ENCODE data around the gene OSBPL2.

OSBPL2 gene

DNA sequence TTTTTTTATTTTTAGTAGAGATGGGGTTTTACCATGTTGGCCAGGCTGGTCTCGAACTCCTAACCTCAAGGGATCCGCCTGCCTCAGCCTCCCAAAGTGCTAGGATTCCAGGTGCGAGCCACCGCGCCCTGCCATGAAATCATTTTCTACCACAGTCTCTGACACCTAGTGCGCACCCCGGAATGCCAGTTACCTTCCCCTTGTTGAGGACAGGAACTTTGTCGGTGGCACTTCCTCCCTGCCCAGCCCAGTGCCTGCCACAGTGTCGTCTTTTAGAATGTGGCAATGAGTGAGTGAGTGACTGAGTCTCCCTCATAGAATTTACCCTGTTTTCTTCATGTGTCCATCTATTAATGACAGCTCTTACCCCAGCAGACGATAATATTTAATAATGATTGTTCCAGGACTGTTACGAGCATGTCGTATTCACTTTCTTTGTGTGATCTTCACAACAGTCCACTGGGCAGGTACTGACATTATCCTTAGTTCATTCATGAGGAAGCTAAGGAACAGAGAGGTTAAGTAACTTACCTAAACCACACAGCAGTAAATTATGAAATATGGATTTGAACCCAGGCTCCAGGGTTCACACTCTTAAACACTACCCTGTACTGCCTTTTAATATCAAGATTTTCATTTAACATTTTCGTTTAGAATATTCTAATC lies 1.8 kb downstream of the OSBPL2 start:
- Histone ChIP-seq H3K36me3 (ENCODE audit: insufficient read depth, low read length) (peaks cover 4% of the 10 kb centered on the region), H3K27me3 (ENCODE audit: control insufficient read depth, insufficient read depth, low read length) (peaks cover 9% of the 10 kb centered on the region), H3K9ac (ENCODE audit: low read depth, low read length) (no peak overlapping the region), H3K4me2 (ENCODE audit: low read length) (peak overlapping the region; percentile 7), H3K4me1 (ENCODE audit: control insufficient read depth, insufficient read depth, low read length) (peaks cover 4% of the 10 kb centered on the region), H3K4me3 (ENCODE audit: low read length) (no peak overlapping the region), H3K9me3 (replicated peaks; ENCODE audit: low read length) (no peaks in the 10 kb centered on the region)

GRCh38 chr20:62241506-62241905 lies 3.2 kb downstream of the OSBPL2 start:
- Histone ChIP-seq H3K27me3 (ENCODE audit: control insufficient read depth, insufficient read depth, low read length) (no peaks in the 10 kb centered on the region), H3K4me2 (ENCODE audit: low read length) (no peak overlapping the region), H3K9me3 (replicated peaks; ENCODE audit: low read length) (no peaks in the 10 kb centered on the region), H3K9ac (ENCODE audit: low read depth, low read length) (no peak overlapping the region), H3K4me1 (ENCODE audit: control insufficient read depth, insufficient read depth, low read length) (peaks cover 4% of the 10 kb centered on the region), H3K4me3 (ENCODE audit: low read length) (no peak overlapping the region), H3K36me3 (ENCODE audit: insufficient read depth, low read length) (peaks cover 4% of the 10 kb centered on the region)

- Histone ChIP-seq H3K4me1 (ENCODE audit: control insufficient read depth, insufficient read depth, low read length) (peaks cover 4% of the 10 kb centered on the region), H3K4me3 (ENCODE audit: low read length) (no peak overlapping the region)
These were observed 3.9 kb downstream of the OSBPL2 start for GRCh38 chr20:62242176-62242575.

DNA sequence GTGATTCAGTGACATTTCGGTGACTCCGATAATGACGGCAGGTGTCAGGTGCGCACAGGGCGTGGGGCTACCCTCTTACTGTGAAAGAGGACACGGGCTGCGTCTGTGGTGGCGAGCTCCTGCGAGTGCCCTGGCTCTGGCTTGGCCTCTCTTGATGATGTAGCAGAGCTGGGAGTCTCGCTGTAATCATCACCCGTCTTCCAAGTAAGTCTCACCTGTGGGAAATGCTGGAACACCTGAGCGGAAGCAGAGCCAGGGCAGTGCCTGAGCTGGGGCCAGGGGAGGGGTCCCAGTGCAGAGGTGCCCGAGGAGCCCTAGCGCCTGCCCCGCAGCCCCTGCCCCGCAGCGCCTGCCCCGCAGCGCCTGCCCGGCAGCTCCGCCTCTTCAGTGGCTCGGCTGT lies 4.8 kb downstream of the OSBPL2 start:
- Histone ChIP-seq H3K4me1 (ENCODE audit: control insufficient read depth, insufficient read depth, low read length) (peaks cover 4% of the 10 kb centered on the region), H3K9me3 (replicated peaks; ENCODE audit: low read length) (no peaks in the 10 kb centered on the region), H3K4me3 (ENCODE audit: low read length) (no peak overlapping the region), H3K9ac (ENCODE audit: low read depth, low read length) (no peak overlapping the region), H3K27me3 (ENCODE audit: control insufficient read depth, insufficient read depth, low read length) (no peaks in the 10 kb centered on the region), H3K4me2 (ENCODE audit: low read length) (no peak overlapping the region), H3K36me3 (ENCODE audit: insufficient read depth, low read length) (peaks cover 4% of the 10 kb centered on the region)

More at GRCh38 chr20:62242176-62242575, 3.9 kb downstream of the OSBPL2 start:
- Histone ChIP-seq H3K4me2 (ENCODE audit: low read length) (no peak overlapping the region), H3K9me3 (replicated peaks; ENCODE audit: low read length) (no peaks in the 10 kb centered on the region), H3K36me3 (ENCODE audit: insufficient read depth, low read length) (peaks cover 4% of the 10 kb centered on the region), H3K27me3 (ENCODE audit: control insufficient read depth, insufficient read depth, low read length) (no peaks in the 10 kb centered on the region), H3K9ac (ENCODE audit: low read depth, low read length) (no peak overlapping the region)

- Histone ChIP-seq H3K4me1 (ENCODE audit: control insufficient read depth, insufficient read depth, low read length) (peaks cover 4% of the 10 kb centered on the region), H3K27me3 (ENCODE audit: control insufficient read depth, insufficient read depth, low read length) (no peaks in the 10 kb centered on the region), H3K4me2 (ENCODE audit: low read length) (no peak overlapping the region), H3K36me3 (ENCODE audit: insufficient read depth, low read length) (peaks cover 4% of the 10 kb centered on the region), H3K9ac (ENCODE audit: low read depth, low read length) (no peak overlapping the region), H3K9me3 (replicated peaks; ENCODE audit: low read length) (no peaks in the 10 kb centered on the region), H3K4me3 (ENCODE audit: low read length) (no peak overlapping the region)
These were observed 5.7 kb downstream of the OSBPL2 start for GRCh38 chr20:62243906-62244515.

DNA sequence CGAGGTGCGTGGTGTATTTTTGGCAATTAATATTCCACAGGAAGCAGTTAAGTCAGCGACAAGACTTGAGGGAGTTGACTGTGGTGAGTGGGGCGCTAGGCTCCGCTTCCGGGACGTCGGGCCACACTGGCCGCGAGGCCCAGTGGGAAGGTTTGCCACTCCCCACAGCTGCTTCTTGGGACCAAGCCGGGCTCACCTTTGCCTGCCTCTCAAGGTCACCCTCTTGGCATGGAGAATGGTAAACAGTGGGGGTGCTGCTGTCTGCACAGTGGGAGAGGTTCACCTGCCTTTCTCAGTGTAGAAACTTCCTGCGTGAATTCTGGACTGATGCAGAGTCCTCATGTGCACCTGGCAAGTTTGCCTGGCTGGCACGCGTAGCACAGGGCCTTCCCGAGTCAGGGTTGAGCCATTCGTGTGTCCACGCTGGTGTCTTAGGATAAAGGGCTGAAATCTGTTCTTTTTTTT lies 6.4 kb downstream of the OSBPL2 start:
- no peak overlapping the region for H3K4me3 ChIP-seq (ENCODE audit: low read length)

DNA sequence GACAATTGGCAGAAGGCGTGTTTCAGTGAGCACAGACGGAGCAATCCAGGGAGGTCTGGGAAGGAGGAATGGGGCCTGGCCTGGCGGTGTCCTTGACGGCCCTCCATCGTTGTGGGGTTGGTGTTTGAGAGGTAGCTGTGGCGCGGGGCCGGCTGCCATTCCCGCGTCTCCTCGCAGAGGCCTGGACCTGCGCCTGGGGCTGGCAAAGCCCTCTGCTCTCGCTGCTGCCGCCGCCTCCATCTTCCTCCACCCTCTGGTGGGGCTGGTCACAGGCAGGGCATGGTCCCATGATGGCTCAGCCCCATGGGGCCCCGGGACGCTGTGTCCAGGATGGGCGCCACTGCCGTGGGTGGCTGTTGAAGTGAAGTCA lies 7.6 kb downstream of the OSBPL2 start:
- no peak overlapping the region for H3K4me3 ChIP-seq (ENCODE audit: low read length)
- H3K4me1 ChIP-seq (ENCODE audit: control insufficient read depth, insufficient read depth, low read length), result no peaks in the 10 kb centered on the region
- H3K9ac ChIP-seq (ENCODE audit: low read depth, low read length), result no peak overlapping the region
- no peak overlapping the region for H3K4me2 ChIP-seq (ENCODE audit: low read length)
- H3K27me3 ChIP-seq (ENCODE audit: control insufficient read depth, insufficient read depth, low read length), result no peaks in the 10 kb centered on the region
- H3K36me3 ChIP-seq (ENCODE audit: insufficient read depth, low read length), result peaks cover 4% of the 10 kb centered on the region
- H3K9me3 ChIP-seq (replicated peaks; ENCODE audit: low read length), result no peaks in the 10 kb centered on the region

More for the DNA sequence above, 6.4 kb downstream of the OSBPL2 start:
- Histone ChIP-seq H3K4me2 (ENCODE audit: low read length) (no peak overlapping the region), H3K9ac (ENCODE audit: low read depth, low read length) (no peak overlapping the region), H3K9me3 (replicated peaks; ENCODE audit: low read length) (no peaks in the 10 kb centered on the region), H3K36me3 (ENCODE audit: insufficient read depth, low read length) (peaks cover 4% of the 10 kb centered on the region), H3K27me3 (ENCODE audit: control insufficient read depth, insufficient read depth, low read length) (no peaks in the 10 kb centered on the region), H3K4me1 (ENCODE audit: control insufficient read depth, insufficient read depth, low read length) (no peaks in the 10 kb centered on the region)

DNA sequence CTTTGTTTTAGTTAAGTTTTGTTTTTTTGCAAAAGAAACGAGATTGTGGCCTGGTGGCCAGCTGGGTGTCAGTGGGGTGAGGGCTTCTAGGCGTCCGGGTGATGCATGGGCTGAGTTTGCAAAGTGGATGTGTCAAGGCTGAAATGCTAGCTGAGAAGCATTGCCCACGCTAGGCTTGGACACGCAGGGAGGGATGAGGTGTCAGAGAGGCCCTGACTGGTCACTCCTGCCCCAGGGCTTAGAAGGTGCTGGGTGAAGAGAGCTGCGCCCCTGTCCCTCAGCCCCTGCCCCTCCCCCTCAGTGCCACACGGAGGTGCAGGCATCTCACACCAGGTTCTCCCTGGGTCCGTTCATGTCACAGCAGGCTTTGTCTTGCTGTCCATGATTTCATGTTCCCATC lies 8.1 kb downstream of the OSBPL2 start:
- Histone ChIP-seq H3K9ac (ENCODE audit: low read depth, low read length) (no peak overlapping the region), H3K4me1 (ENCODE audit: control insufficient read depth, insufficient read depth, low read length) (no peaks in the 10 kb centered on the region)

GRCh38 chr20:62246872-62247652 lies 8.7 kb downstream of the OSBPL2 start:
- Histone ChIP-seq H3K4me2 (ENCODE audit: low read length) (no peak overlapping the region), H3K36me3 (ENCODE audit: insufficient read depth, low read length) (peaks cover 4% of the 10 kb centered on the region), H3K9ac (ENCODE audit: low read depth, low read length) (no peak overlapping the region), H3K27me3 (ENCODE audit: control insufficient read depth, insufficient read depth, low read length) (no peaks in the 10 kb centered on the region), H3K9me3 (replicated peaks; ENCODE audit: low read length) (no peaks in the 10 kb centered on the region), H3K4me3 (ENCODE audit: low read length) (no peak overlapping the region), H3K4me1 (ENCODE audit: control insufficient read depth, insufficient read depth, low read length) (peaks cover under 1% of the 10 kb centered on the region)

More for the DNA sequence above, 8.1 kb downstream of the OSBPL2 start:
- peaks cover 4% of the 10 kb centered on the region for H3K36me3 ChIP-seq (ENCODE audit: insufficient read depth, low read length)
- H3K4me2 ChIP-seq (ENCODE audit: low read length), result no peak overlapping the region
- H3K27me3 ChIP-seq (ENCODE audit: control insufficient read depth, insufficient read depth, low read length), result no peaks in the 10 kb centered on the region
- no peaks in the 10 kb centered on the region for H3K9me3 ChIP-seq (replicated peaks; ENCODE audit: low read length)
- H3K4me3 ChIP-seq (ENCODE audit: low read length), result no peak overlapping the region

- Histone ChIP-seq H3K4me3 (ENCODE audit: low read length) (no peak overlapping the region), H3K36me3 (ENCODE audit: insufficient read depth, low read length) (no peaks in the 10 kb centered on the region), H3K9me3 (replicated peaks; ENCODE audit: low read length) (no peaks in the 10 kb centered on the region), H3K27me3 (ENCODE audit: control insufficient read depth, insufficient read depth, low read length) (no peaks in the 10 kb centered on the region), H3K4me2 (ENCODE audit: low read length) (no peak overlapping the region), H3K4me1 (ENCODE audit: control insufficient read depth, insufficient read depth, low read length) (peaks cover 5% of the 10 kb centered on the region), H3K9ac (ENCODE audit: low read depth, low read length) (no peak overlapping the region)
These were observed 10.7 kb downstream of the OSBPL2 start for GRCh38 chr20:62248890-62249560.

GRCh38 chr20:62252342-62252966 lies 14.1 kb downstream of the OSBPL2 start:
- no peak overlapping the region for H3K4me3 ChIP-seq (ENCODE audit: low read length)
- peaks cover 10% of the 10 kb centered on the region for H3K36me3 ChIP-seq (ENCODE audit: insufficient read depth, low read length)
- no peaks in the 10 kb centered on the region for H3K9me3 ChIP-seq (replicated peaks; ENCODE audit: low read length)
- H3K27me3 ChIP-seq (ENCODE audit: control insufficient read depth, insufficient read depth, low read length), result no peaks in the 10 kb centered on the region
- H3K4me1 ChIP-seq (ENCODE audit: control insufficient read depth, insufficient read depth, low read length), result peaks cover 5% of the 10 kb centered on the region
- no peak overlapping the region for H3K9ac ChIP-seq (ENCODE audit: low read depth, low read length)
- H3K4me2 ChIP-seq (ENCODE audit: low read length), result no peak overlapping the region

Measured in skeletal muscle satellite cell (primary cell).